ENCODE measurements around the gene GLUD1.
A peak's percentile ranks its signal among the peaks of the same experiment; 100 is the strongest.
"Not testable (repeated sequence)": the region's sequence is repeated elsewhere in the genome, so short reads cannot be mapped to it uniquely, and the experiment has no call there.

GLUD1 gene

GRCh38 chr10:87089746-87090145 is 4.9 kb downstream of the GLUD1 start:
- DNase-seq, result no peak

- DNase-seq, result no peak
Measured at GRCh38 chr10:87085537-87085936, 9.1 kb downstream of the GLUD1 start.

- DNase-seq, result not testable (repeated sequence)
Measured at GRCh38 chr10:87084291-87084782, 10.3 kb downstream of the GLUD1 start.

GRCh38 chr10:87083576-87084290 is 10.9 kb downstream of the GLUD1 start:
- DNase-seq, result peak; percentile 13

- not testable (repeated sequence) for DNase-seq
Measured at GRCh38 chr10:87082219-87082618, 12.4 kb downstream of the GLUD1 start.

- DNase-seq, result not testable (repeated sequence)
Measured at GRCh38 chr10:87081574-87081973, 13.1 kb downstream of the GLUD1 start.

- DNase-seq, result not testable (repeated sequence)
Measured at GRCh38 chr10:87080621-87081020, 14.0 kb downstream of the GLUD1 start.

- no peak for DNase-seq
Measured at GRCh38 chr10:87079106-87079836, 15.4 kb downstream of the GLUD1 start.

GRCh38 chr10:87076421-87076820 is 18.2 kb downstream of the GLUD1 start:
- DNase-seq, result not testable (repeated sequence)

GRCh38 chr10:87072449-87072848 is 22.2 kb downstream of the GLUD1 start:
- no peak for DNase-seq

- DNase-seq, result no peak
Measured at GRCh38 chr10:87068281-87068680, 26.4 kb downstream of the GLUD1 start.

- DNase-seq, result no peak
Measured at GRCh38 chr10:87066865-87067264, 27.8 kb downstream of the GLUD1 start.

GRCh38 chr10:87066178-87066577 is 28.5 kb downstream of the GLUD1 start:
- DNase-seq, result no peak

- no peak for DNase-seq
Measured at GRCh38 chr10:87064651-87065050, 30.0 kb downstream of the GLUD1 start.

GRCh38 chr10:87060280-87060928 is 34.2 kb downstream of the GLUD1 start:
- no peak for DNase-seq

GRCh38 chr10:87059401-87059800 is 35.2 kb downstream of the GLUD1 start:
- DNase-seq, result no peak

- DNase-seq, result no peak
Measured at GRCh38 chr10:87058171-87058570, 36.5 kb downstream of the GLUD1 start.

GRCh38 chr10:87054373-87055295 is 40.0 kb downstream of the GLUD1 start:
- no peak for DNase-seq

GRCh38 chr10:87053577-87054181 is 41.0 kb downstream of the GLUD1 start:
- DNase-seq, result no peak

- DNase-seq, result no peak
Measured at GRCh38 chr10:87053111-87053510, 41.5 kb downstream of the GLUD1 start.

- DNase-seq, result no peak
Measured at GRCh38 chr10:87045434-87045938, 49.2 kb downstream of the GLUD1 start.

GRCh38 chr10:87043579-87043978 is 51.1 kb downstream of the GLUD1 start:
- not testable (repeated sequence) for DNase-seq

Measured in CD4-positive, alpha-beta T cell treated with Interleukin-6 for 4 hours (primary cell).